ENCODE results near the gene S100A13. TPM values are rescaled to one million over a fixed set of nuclear protein-coding genes. Genes with fewer than 3 reads are reported as not detected.
A peak's percentile ranks its signal among the peaks of the same experiment; 100 is the strongest.

Gene S100A13
- total and polyA plus RNA-seq, 8 donors, result 18.7 to 271 (median 43.1) TPM

- Histone ChIP-seq H3K4me1 (peaks cover 0 to 6% (median under 1%) of the 10 kb centered on the region in 4 donors), H3K27me3 (no peaks in the 10 kb centered on the region), H3K36me3 (peaks cover 16 to 28% (median 27%) of the 10 kb centered on the region in 4 donors), H3K27ac (no peak overlapping the region), H3K4me3 (no peak overlapping the region), H3K9me3 (no peaks in the 10 kb centered on the region)
- intact Hi-C loops (cut with DNase I; ENCODE audit: low total_unique reads), result no loop called here
- no peak for DNase-seq
- TF ChIP-seq CTCF (IDR thresholded peaks at IDR 0.05), result no peak
- no peak for TF ChIP-seq POLR2A (IDR thresholded peaks at IDR 0.05)
- no peak for TF ChIP-seq EP300 (IDR thresholded peaks at IDR 0.05)
- WGBS, 5 donors, result 85 to 92% (median 90%) methylated on average over 6 of the region's 6 CpGs
Measured at GRCh38 chr1:153602749-153603148, 24.6 kb downstream of the S100A13 start.

GRCh38 chr1:153599847-153600246 is 27.5 kb downstream of the S100A13 start:
- Histone ChIP-seq H3K4me1 (no peaks in the 10 kb centered on the region), H3K9me3 (no peaks in the 10 kb centered on the region), H3K36me3 (no peaks in the 10 kb centered on the region), H3K27ac (no peak overlapping the region), H3K4me3 (no peak overlapping the region), H3K27me3 (no peaks in the 10 kb centered on the region)
- TF ChIP-seq CTCF (IDR thresholded peaks at IDR 0.05) (no peak), POLR2AphosphoS5 (IDR thresholded peaks at IDR 0.05) (no peak), EP300 (IDR thresholded peaks at IDR 0.05) (no peak), POLR2A (IDR thresholded peaks at IDR 0.05) (no peak)
- DNase-seq, result no peak
- intact Hi-C loops (cut with DNase I; ENCODE audit: low total_unique reads), result no loop called here
- WGBS, 5 donors, result 88 to 93% (median 89%) methylated on average over 7 of the region's 7 CpGs

- Histone ChIP-seq H3K9me3 (no peaks in the 10 kb centered on the region), H3K27me3 (no peaks in the 10 kb centered on the region), H3K27ac (peak overlapping the region in 2 of 5 donors; percentile 11 to 26), H3K36me3 (no peaks in the 10 kb centered on the region), H3K4me3 (no peak overlapping the region), H3K4me1 (peaks cover 0 to under 1% (median 0%) of the 10 kb centered on the region in 4 donors)
- intact Hi-C loops (cut with DNase I; ENCODE audit: low total_unique reads), result no loop called here
- DNase-seq, result peak in 1 of 2 donors; percentile 80
- no peak for TF ChIP-seq POLR2AphosphoS5 (IDR thresholded peaks at IDR 0.05)
- TF ChIP-seq CTCF (IDR thresholded peaks at IDR 0.05), result no peak
- WGBS, 5 donors, result 74 to 86% (median 77%) methylated on average over 7 of the region's 7 CpGs
Measured at GRCh38 chr1:153598309-153599172, 28.8 kb downstream of the S100A13 start.

- Histone ChIP-seq H3K36me3 (no peaks in the 10 kb centered on the region), H3K27me3 (no peaks in the 10 kb centered on the region), H3K9me3 (no peaks in the 10 kb centered on the region), H3K27ac (no peak overlapping the region), H3K4me1 (peaks cover 0 to 12% (median 5%) of the 10 kb centered on the region in 4 donors), H3K4me3 (no peak overlapping the region)
- WGBS, 5 donors, result 79 to 90% (median 88%) methylated on average over 6 of the region's 6 CpGs
- TF ChIP-seq EP300 (IDR thresholded peaks at IDR 0.05), result no peak
- TF ChIP-seq CTCF (IDR thresholded peaks at IDR 0.05), result no peak
- TF ChIP-seq POLR2AphosphoS5 (IDR thresholded peaks at IDR 0.05), result no peak
- no peak for TF ChIP-seq POLR2A (IDR thresholded peaks at IDR 0.05)
- intact Hi-C loops (cut with DNase I; ENCODE audit: low total_unique reads), result no loop called here
- DNase-seq, result no peak
Measured at GRCh38 chr1:153597206-153597605, 30.1 kb downstream of the S100A13 start.
